IPS-11a (cell line): ENCODE data around the gene TXLNG.
"Not testable (repeated sequence)": the region's sequence is repeated elsewhere in the genome, so short reads cannot be mapped to it uniquely, and the experiment has no call there.

Experiments used
- H3K4me3 ChIP-seq: one replicate; pipeline ENCODE4 v1.5.1; 2013; ENCODE audit warnings: low read depth, low read length, control low read depth

Gene TXLNG

DNA sequence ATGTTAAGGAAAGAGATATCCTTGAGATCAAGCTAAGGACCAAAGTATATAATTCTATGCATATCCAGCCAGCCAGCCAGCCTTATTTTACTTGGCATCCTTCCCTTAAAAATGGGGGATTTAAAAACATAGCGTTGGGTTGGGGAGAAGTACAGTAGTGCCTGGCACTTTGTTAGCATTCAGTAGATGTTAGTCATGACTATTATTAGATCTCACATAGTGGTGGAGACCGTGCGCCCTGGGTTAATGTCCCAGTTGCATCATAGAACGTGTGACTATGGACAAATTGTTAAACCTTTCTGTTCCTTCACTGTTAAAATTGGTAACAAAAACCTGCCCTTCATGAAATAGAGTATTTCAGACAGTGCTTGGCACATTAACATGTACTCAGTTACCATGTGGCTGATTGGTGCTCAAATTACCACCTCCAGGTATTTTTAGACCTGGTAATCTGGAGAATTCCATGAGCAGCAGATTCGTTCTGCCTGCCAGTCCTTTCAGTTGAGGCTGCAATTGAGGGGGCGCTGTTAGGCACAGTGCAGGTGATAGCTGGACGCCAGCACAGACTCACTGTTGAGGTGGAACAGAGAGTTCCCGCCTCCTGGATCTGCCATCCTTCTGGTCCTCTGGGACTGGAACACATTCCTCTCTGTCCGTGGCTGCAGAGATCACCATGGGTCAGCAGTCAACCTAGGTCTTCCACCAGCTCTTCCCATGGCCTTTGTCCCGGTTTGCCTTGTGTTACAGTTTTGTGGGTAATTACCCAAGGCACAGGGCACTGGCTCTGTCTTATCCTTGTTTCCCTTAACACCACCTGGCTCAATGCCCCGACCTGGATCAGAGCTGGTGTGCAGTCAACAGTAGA lies 52.2 kb downstream of the TXLNG start:
- no peak overlapping the region for H3K4me3 ChIP-seq

GRCh38 chrX:16839219-16839851 lies 53.1 kb downstream of the TXLNG start:
- H3K4me3 ChIP-seq, result no peak overlapping the region

DNA sequence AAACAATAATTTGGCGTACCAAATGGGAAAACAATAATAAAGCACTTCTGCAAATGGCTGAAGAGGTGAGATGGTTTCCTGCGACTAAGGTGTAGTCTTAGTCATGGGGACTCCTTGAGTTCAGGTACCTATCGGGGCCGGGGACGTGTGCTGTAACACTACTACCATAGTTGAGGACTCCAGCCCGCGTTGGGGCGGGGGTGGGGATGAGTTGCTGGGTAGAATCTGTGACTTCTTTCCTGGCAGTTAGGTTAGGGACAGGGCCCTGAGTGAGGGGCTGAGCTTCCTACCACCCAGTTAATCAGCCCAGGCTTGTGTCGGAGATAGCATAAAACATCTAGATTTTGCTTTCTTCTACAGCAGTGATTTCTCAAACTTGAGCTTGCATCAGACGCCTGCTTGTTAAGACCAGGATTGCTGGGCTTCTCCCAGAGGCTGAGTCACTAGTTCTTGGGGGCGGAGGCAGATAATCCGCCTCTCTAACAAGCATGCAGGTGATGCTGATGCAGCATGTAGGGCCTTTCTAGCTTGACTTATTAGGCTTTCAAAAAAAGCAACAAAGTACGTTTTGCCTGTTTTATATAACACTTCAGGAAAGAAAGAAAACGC lies 53.7 kb downstream of the TXLNG start:
- no peak overlapping the region for H3K4me3 ChIP-seq

GRCh38 chrX:16842684-16843083 lies 56.4 kb downstream of the TXLNG start:
- H3K4me3 ChIP-seq, result no peak overlapping the region

- no peak overlapping the region for H3K4me3 ChIP-seq
These were observed 57.1 kb downstream of the TXLNG start for GRCh38 chrX:16843208-16843909.

- H3K4me3 ChIP-seq, result no peak overlapping the region
These were observed 59.4 kb downstream of the TXLNG start for GRCh38 chrX:16845686-16846085.

DNA sequence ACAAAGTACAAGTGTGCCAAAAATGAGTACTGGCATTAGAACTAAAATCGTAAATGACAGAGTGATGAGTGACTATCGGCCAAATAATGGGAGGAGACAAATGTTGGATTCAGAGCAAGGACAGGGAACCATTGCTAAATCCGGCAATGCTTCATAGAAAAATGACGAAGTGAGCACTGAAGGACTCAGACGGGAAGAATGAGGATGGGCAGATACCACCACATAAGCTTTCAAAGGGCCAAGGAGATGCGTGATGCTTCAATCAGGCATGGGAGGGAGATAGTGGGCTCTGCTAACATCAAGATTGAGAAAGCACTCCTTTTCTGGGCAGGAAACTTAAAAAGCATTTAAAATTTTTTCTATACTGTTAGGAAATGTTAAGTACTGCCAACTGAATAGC lies 62.3 kb downstream of the TXLNG start:
- H3K4me3 ChIP-seq, result no peak overlapping the region

- no peak overlapping the region for H3K4me3 ChIP-seq
These were observed 65.2 kb downstream of the TXLNG start for GRCh38 chrX:16851421-16851820.

DNA sequence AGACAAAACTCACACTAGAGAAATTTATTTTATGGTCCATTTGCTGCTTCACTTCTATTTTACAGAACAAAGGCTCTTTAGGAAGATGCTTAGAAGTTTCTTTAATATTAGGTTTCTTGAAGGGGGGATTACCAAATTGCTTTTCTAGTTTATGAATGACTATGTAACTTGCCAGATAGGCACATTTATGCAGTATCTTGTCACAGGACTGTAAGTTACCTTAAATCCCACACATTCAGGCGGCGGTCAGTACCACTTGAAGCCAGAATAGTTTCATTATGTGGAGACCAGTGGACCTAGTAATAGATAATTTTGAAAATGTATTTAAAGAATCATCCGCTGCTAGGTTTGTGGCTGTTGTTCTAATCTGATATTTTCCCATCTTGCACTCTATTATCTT lies 65.6 kb downstream of the TXLNG start:
- H3K4me3 ChIP-seq, result no peak overlapping the region

DNA sequence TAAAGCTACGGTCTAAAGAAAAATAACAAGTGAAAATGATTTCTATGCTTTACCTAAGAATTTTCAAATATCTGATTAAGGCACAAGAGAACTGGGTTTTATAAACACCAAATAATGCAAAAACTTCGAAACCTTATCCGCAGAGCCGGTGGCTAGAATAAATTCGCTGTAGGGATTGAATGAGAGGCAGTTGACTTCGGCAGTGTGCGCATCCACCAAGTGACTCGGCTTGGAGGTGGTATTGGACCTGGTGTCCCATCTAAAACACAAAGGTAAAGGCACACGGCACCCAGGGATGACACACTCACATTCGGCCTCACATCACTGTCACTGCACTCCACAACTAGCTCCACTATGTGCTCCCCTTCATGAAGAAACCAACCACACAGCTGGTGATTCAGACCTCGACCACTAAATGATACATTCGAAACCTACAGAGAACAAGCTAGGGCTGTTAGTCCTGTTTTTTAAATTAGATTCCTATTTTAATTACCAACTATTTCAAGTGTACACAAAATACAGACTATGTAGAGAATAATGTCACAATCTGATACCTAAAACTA lies 66.4 kb downstream of the TXLNG start:
- H3K4me3 ChIP-seq, result no peak overlapping the region

DNA sequence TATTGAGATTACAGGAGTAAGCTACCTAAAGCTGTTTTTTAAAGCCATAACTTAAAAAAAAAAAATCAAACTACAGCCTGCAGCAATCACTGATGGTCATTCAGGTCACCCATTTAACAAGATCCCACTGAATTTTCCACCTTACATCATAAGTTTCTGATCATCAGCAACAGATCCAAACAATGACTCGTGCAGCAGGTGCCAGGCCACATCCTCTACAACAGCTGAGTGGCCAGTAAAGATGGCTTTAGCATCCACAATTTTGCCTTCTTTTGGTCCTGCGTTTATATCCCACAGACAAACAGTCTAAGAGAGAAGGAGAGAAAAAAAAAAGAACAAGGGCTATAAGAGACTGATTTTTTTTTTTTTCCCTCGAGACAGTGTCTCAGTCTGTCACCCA lies 67.3 kb downstream of the TXLNG start:
- no peak overlapping the region for H3K4me3 ChIP-seq

GRCh38 chrX:16855363-16856075 lies 69.3 kb downstream of the TXLNG start:
- no peak overlapping the region for H3K4me3 ChIP-seq

DNA sequence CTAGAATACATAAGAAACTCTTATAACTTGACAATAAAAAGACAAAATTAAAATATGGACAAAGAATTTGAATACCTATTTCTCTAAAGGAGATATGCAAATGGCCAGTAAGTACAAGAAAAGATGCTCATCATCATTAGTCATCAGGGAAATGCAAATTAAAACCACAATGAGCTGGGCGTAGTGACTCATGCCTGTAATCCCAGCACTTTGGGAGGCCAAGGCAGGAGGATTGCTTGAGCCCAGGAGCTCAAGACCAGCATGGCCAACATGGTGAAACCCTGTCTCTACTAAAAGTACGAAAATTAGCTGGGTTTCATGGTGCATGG lies 69.8 kb downstream of the TXLNG start:
- not testable (repeated sequence) for H3K4me3 ChIP-seq

DNA sequence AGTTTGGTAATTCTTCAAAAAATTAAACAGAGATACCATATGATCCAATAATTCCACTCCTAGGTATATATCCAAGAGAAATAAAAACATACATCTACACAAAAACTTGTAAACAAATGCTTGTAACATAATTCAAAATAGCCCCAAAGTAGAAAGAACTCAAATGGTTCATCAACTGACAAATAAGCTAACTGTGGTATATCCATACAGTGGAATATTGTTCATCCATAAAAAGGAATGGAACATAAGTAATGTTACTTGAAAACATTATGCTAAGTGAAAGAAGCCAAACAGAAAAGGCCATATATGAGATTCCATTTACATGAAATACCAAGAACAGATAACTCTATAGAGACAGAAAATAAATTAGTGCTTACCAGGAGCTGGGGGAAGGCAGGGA lies 70.5 kb downstream of the TXLNG start:
- no peak overlapping the region for H3K4me3 ChIP-seq

- H3K4me3 ChIP-seq, result no peak overlapping the region
These were observed 76.6 kb downstream of the TXLNG start for GRCh38 chrX:16862829-16863228.

- no peak overlapping the region for H3K4me3 ChIP-seq
These were observed 81.7 kb downstream of the TXLNG start for GRCh38 chrX:16867947-16868346.

- peak overlapping the region; percentile 70 for H3K4me3 ChIP-seq
These were observed 82.7 kb downstream of the TXLNG start for GRCh38 chrX:16868920-16869319.

DNA sequence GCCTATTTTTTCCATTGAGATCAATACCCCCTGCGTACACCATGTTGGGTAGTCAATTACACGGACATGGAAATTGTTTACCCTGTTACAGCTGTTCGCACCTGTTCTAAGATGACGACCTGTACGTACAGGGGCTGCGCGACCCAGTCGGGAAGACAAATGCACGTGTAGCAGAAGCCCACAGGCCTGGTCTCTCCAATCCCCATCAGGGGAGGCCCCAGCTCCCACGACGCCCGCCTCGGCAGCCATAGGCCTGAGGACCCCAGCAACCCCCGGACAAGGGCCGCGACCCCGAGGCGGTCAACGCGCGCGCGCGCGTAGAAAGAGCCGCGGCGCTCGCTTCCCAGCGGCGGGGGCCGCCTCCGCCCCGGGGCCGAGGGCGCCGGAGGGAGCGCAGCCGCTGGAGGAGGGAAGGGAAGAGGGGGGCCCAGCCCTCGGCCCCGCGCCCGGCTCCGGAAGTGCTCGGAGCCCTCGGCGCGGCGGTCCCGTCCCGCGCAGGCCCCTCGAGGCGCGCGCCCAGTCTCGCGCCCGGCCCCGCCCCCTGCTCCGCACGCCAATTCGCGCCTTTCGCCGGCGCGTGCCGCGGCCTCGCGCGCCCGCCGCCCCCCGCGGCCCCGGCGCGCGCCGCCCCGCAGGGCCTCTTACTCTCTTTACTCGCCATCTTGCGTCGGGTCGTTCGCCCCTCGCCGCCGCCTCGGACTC lies 83.3 kb downstream of the TXLNG start:
- H3K4me3 ChIP-seq, result peak overlapping the region; percentile 70

GRCh38 chrX:16870095-16870861 lies 84.0 kb downstream of the TXLNG start, which contains the start of gene RBBP7:
TSS of gene RBBP7 (minus strand) at chrX:16870362. CDS start at chrX:16870053, 309 bp downstream.
- H3K4me3 ChIP-seq, result peak within 1 kb of the TSS; percentile 70
